ENCODE measurements around the gene TBX1.

TBX1 gene

GRCh38 chr22:19814428-19814827, 53.9 kb downstream of the TBX1 start:
- no peak for DNase-seq (ENCODE audit: low read depth in 2 of 2)

GRCh38 chr22:19815093-19815822, 54.7 kb downstream of the TBX1 start:
- DNase-seq (ENCODE audit: low read depth in 2 of 2): no peak

GRCh38 chr22:19815823-19816290, 55.3 kb downstream of the TBX1 start:
- DNase-seq (ENCODE audit: low read depth in 2 of 2): no peak

GRCh38 chr22:19816372-19817119, 56.0 kb downstream of the TBX1 start:
- DNase-seq (ENCODE audit: low read depth in 2 of 2): no peak

Data from stimulated activated CD8-positive, alpha-beta memory T cell treated with anti-CD3 and anti-CD28 coated beads, Interleukin-15, amount 100 ng/mL, for 48 hours (primary cell).